K562 (cell line): ENCODE measurements around the gene ABCA7. TPM values are rescaled to one million over a fixed set of nuclear protein-coding genes. Genes with fewer than 3 reads are reported as not detected.

Experiments
- BCOR ChIP-seq: fragments of 450-650 bp; IDR thresholded peaks from 2 replicates; pipeline ENCODE4 v1.6.1; 2016
- CREB1 ChIP-seq, 2 experiments: sonication (generic) in 1 of 2; formaldehyde crosslinking in 1 of 2; IDR thresholded peaks; 2 replicates each; pipeline versions ENCODE4 v1.6.1 to v1.8.0; 2012 to 2022; ENCODE audit warnings: inconsistent platforms in 1 of 2, mild to moderate bottlenecking in 1 of 2, missing genetic modification reagents in 1 of 2, moderate library complexity in 1 of 2
- CREB5 ChIP-seq: fragments of 250-450 bp; sonication (Bioruptor Pico); IDR thresholded peaks from 2 replicates; pipeline ENCODE4 v1.5.0; 2020; ENCODE audit warnings: mild to moderate bottlenecking
- CTBP1 ChIP-seq: fragments of 450-650 bp; IDR thresholded peaks from 2 replicates; pipeline ENCODE4 v1.6.1; 2016; ENCODE audit warnings: borderline replicate concordance
- DACH1 ChIP-seq: fragments of 450-650 bp; IDR thresholded peaks from 2 replicates; pipeline ENCODE4 v1.6.1; 2018; ENCODE audit not compliant: partially characterized antibody
- HNRNPL ChIP-seq: fragments of 200-400 bp; formaldehyde crosslinking; IDR thresholded peaks from 2 replicates; pipeline ENCODE4 v1.6.1; 2017; ENCODE audit warnings: low read depth, mild to moderate bottlenecking, low read length
- KDM1A ChIP-seq, 2 experiments: fragments of 450-650 bp; IDR thresholded peaks; 2 replicates each; pipeline ENCODE4 v1.6.1; 2016; ENCODE audit warnings: mild to moderate bottlenecking in 2 of 2
- SAFB ChIP-seq: fragments of 200-400 bp; formaldehyde crosslinking; IDR thresholded peaks from 2 replicates; pipeline ENCODE4 v1.6.1; 2017; ENCODE audit warnings: low read depth, low read length, borderline replicate concordance
- SNRNP70 ChIP-seq: fragments of 200-400 bp; formaldehyde crosslinking; optimal IDR thresholded peaks from 2 replicates; pipeline ENCODE3; 2017; ENCODE audit warnings: low read depth, low read length
- SOX6 ChIP-seq: fragments of 450-650 bp; IDR thresholded peaks from 2 replicates; pipeline ENCODE4 v1.6.1; 2014; ENCODE audit warnings: mild to moderate bottlenecking
- TCF7L2 ChIP-seq: fragments of 150-350 bp; IDR thresholded peaks from 2 replicates; pipeline ENCODE4 v1.6.1; 2016; ENCODE audit warnings: low read depth, mild to moderate bottlenecking, low read length, moderate library complexity
- ZFX ChIP-seq: sonication (generic); formaldehyde crosslinking; IDR thresholded peaks from 2 replicates; pipeline ENCODE4 v1.8.0; 2022; ENCODE audit warnings: mild to moderate bottlenecking, missing genetic modification reagents, moderate library complexity
- ZNF354B ChIP-seq: fragments of 250-450 bp; sonication (Bioruptor Pico); IDR thresholded peaks from 2 replicates; pipeline ENCODE4 v1.4.0; 2020
- ZNF589 ChIP-seq: fragments of 200-800 bp; sonication (Bioruptor generic); IDR thresholded peaks from 2 replicates; pipeline ENCODE4 v1.6.1; 2016; ENCODE audit warnings: low read depth, missing genetic modification characterization, missing compliant biosample characterization
- polyA plus RNA-seq, 8 experiments: library from polyadenylated mRNA; depleted of rRNA in 4 of 8; stranded (reverse) in 5 of 8; unstranded in 3 of 8; fragments of >200 nt; fragmentation: Nextera tagmentation in 2 of 8; fragmentation: Illumina TruSeq in 1 of 8; extraction: Ambion mirVana in 2 of 8; extraction: Trizol in 1 of 8; gene quantifications; 2 replicates each; pipeline versions ENCODE4 v1.2.1 to v1.2.3, GENCODE V29; 2011 to 2014; ENCODE audit warnings: inconsistent platforms in 1 of 8, missing spikeins in 1 of 8
- total RNA-seq, 7 experiments: library from RNA; depleted of rRNA in 6 of 7; stranded (reverse); fragments of >200 nt in 6 of 7; fragmentation: Illumina TruSeq in 2 of 7; extraction: Trizol in 2 of 7; gene quantifications; 2 replicates each; pipeline versions ENCODE4 v1.2.1 to v1.2.3, GENCODE V29; 2011 to 2021; ENCODE audit warnings: low replicate concordance in 1 of 7
- TF ChIP-seq, protein P1 (sequence below), 3 experiments: fragments of 200-800 bp in 1 of 3; sonication (Bioruptor generic) in 1 of 3; sonication (generic) in 1 of 3; formaldehyde crosslinking in 1 of 3; IDR thresholded peaks; 2 replicates each; pipeline versions ENCODE4 v1.6.1 to v1.8.0; 2016 to 2022; ENCODE audit warnings: mild to moderate bottlenecking in 2 of 3, missing compliant biosample characterization in 2 of 3, missing genetic modification characterization in 2 of 3, missing genetic modification reagents in 1 of 3

The ABCA7 gene
- total and polyA plus RNA-seq, 9 of the 15 experiments (the other 6 are each of a cell fraction or from before 2014, with no cell fraction given): 2.3 to 96.1 (median 31.2) TPM

DNA sequence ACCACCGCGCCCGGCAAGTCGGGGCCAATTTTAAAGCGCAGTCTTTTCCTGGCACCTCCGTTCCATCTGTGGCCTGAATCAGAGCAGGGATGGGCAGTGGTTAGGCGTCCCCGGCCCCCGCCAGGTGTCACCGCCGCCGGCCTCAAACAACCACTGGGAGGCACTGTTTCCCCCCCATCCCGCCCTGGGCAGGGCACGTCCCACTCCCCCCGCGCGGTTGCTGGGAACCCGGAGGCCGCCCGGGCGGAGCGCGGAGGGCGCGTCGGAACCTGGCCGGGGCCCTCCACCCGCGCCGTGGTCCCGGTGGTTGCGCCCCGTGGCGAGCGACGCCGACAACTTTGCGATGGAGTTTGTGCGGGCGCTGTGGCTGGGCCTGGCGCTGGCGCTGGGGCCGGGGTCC is 39.8 kb upstream of the ABCA7 start, which contains the start of gene GRIN3B (continued):
- TF ChIP-seq SOX6 (no peak), KDM1A (IDR thresholded peaks at IDR 0.05) (peak in 1 of 2 experiments; percentile 39; a peak in 1 of 4 replicates), DACH1 (no peak), SNRNP70 (no peak), CREB1 (IDR thresholded peaks at IDR 0.05) (no peak), CREB1 (CRISPR knock-in tag; IDR thresholded peaks at IDR 0.05) (peak; percentile 44; the same call in 1 of the 2 replicates), CREB5 (CRISPR knock-in tag) (no peak), ZFX (CRISPR knock-in tag) (no peak), ZNF354B (no peak), HNRNPL (0 out of 2 replicates have a peak, but pooled peaks have one; percentile 23), CTBP1 (0 out of 2 replicates have a peak, but pooled peaks have one; percentile 52), TCF7L2 (no peak), SAFB (peak; percentile 29; the same call in 1 of the 2 replicates), BCOR (peak; percentile 4; the same call in 1 of the 2 replicates), ZNF589 (CRISPR knock-in tag) (no peak)
- TF ChIP-seq, protein P1, sequence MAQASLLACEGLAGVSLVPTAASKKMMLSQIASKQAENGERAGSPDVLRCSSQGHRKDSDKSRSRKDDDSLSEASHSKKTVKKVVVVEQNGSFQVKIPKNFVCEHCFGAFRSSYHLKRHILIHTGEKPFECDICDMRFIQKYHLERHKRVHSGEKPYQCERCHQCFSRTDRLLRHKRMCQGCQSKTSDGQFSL (CRISPR knock-in tag; IDR thresholded peaks at IDR 0.05): peak; percentile 100
- TF ChIP-seq, protein P1 (tag; IDR thresholded peaks at IDR 0.05): peak in 1 of 2 experiments; percentile 90; a peak in 2 of 4 replicates
